ENCODE measurements around the gene GUCD1. TPM values are rescaled to one million over a fixed set of nuclear protein-coding genes. Genes with fewer than 3 reads are reported as not detected.
"Not testable (repeated sequence)": the region's sequence is repeated elsewhere in the genome, so short reads cannot be mapped to it uniquely, and the experiment has no call there.

GUCD1 gene
- total and polyA plus RNA-seq, 12 donors = 97.0 to 273 (median 168) TPM

DNA sequence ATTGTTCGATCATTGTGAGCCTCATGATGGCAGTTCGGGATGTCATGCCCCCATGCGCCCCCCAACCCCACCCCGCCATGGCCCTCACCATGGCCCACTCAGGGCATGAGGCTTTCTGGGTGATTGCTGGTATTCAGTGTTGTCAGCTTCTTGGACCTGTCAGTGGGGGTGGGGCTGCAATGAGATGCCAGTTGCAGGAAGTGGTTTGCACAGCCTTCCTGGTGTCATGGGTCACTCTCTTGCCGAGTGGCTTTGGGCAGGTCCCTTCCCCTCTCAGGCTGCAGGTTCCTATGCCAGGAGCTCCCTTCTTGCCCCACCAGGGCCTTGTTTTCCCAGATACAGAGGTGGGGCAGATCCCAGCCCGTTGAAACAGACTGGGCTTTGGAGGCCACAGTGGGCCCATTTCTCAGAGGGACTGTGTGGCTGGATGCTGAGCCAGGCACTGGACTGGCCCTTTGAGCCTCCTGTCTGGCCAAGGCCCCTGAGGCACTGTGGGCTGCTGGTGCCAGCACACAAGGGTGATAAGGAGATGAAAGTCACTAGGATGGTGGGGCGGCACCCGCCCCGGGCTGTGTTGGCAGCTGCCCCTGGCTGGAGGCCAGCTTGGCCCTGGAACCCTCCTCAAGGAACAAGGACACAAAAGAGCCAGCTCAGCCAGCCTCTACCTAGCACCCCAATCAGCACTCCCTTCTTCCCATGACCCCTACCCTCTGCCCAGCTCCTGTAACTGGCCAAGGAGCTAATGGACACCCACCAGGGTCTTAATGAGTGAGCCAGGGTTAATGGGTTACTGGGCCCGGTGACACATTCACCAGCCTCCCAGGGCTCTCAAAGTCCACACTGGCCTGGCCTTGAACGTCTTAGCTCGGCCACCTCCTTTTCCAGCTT lies 46.5 kb upstream of the GUCD1 start:
- no peaks in the 10 kb centered on the region for H3K36me3 ChIP-seq
- peak; percentile 67 to 91 (median 82) for ATAC-seq
- intact Hi-C loops (cut with DNase I) = no loop called here
- H3K4me3 ChIP-seq = no peak overlapping the region
- H3K9me3 ChIP-seq = no peaks in the 10 kb centered on the region
- H3K27me3 ChIP-seq = no peaks in the 10 kb centered on the region
- 66 to 73% methylated on average over 12 of the region's 12 CpGs for WGBS, 2 donors
- DNase-seq = peak in 1 of 2 donors; percentile 80
- TF ChIP-seq, protein P1, sequence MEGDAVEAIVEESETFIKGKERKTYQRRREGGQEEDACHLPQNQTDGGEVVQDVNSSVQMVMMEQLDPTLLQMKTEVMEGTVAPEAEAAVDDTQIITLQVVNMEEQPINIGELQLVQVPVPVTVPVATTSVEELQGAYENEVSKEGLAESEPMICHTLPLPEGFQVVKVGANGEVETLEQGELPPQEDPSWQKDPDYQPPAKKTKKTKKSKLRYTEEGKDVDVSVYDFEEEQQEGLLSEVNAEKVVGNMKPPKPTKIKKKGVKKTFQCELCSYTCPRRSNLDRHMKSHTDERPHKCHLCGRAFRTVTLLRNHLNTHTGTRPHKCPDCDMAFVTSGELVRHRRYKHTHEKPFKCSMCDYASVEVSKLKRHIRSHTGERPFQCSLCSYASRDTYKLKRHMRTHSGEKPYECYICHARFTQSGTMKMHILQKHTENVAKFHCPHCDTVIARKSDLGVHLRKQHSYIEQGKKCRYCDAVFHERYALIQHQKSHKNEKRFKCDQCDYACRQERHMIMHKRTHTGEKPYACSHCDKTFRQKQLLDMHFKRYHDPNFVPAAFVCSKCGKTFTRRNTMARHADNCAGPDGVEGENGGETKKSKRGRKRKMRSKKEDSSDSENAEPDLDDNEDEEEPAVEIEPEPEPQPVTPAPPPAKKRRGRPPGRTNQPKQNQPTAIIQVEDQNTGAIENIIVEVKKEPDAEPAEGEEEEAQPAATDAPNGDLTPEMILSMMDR (IDR thresholded peaks at IDR 0.05) = no peak
- peaks cover 0 to 25% (median 8%) of the 10 kb centered on the region in 9 donors for H3K4me1 ChIP-seq
- peak overlapping the region in 1 of 10 donors; percentile 27 for H3K27ac ChIP-seq

DNA sequence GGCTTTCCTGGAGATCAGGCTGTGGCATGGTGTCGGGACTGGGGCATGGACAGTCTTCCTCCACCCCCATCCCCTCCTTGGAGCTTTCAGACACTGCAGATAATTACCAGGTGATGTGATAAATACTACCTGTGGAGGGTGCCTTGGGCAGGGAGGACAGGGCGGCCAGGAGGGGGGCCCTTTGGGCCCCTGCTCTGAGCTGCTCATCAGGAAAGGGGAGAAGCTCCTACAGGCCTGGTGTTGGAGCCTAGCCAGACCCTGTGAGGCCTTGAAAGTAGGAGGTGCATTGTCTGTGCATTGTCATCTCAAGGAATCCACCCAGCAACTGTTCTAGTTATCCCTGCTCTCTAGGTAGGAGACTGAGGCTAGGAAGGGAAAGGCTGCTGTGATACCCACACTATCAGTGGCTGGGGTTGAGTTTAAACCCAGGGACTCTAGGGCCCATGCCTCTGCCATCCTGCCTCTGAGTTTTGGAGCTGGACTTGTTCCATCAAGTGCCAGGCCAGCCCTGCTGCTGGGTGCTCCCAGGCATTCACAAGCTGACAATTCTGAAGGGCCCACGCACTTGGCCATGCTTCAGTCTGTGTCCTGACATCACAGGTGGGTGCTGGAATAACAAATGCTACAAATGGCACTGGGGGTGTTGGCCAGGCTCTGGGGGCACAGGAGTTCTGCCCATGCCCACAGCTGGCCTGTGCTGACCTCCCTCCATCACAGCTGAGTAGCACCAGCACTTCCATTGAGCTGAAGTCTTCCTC lies 45.2 kb upstream of the GUCD1 start:
- ATAC-seq; H3K36me3 ChIP-seq; H3K4me3 ChIP-seq; H3K27ac ChIP-seq; H3K27me3 ChIP-seq; H3K9me3 ChIP-seq; DNase-seq; intact Hi-C loops (cut with DNase I): not testable (repeated sequence)
- H3K4me1 ChIP-seq = peaks cover 0 to 25% (median 8%) of the 10 kb centered on the region in 9 donors
- WGBS, 2 donors = 88 to 89% methylated on average over 3 of the region's 3 CpGs

DNA sequence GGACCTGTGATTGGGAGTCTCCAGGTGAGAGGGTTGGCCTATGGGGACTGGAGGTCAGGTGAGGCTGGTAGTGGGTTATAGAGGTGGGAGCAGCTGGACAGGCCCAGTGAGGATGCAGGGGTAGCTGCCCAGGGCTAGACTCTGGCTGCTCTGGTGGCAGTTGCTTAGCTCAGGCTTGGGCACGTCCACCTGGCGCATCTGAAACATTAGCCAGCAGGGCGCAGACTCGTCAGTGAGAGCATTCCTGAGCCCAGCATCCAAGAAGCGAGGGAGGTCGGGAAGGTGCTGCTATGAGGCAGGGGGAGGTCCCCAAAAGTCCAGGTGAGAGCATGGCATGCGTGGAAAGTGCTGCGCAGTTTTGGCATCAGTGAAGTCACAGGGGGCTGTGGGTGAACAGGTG lies 44.6 kb upstream of the GUCD1 start:
- Histone ChIP-seq H3K27ac (no peak overlapping the region), H3K4me1 (peaks cover 0 to 25% (median 8%) of the 10 kb centered on the region in 9 donors), H3K27me3 (no peaks in the 10 kb centered on the region), H3K9me3 (no peaks in the 10 kb centered on the region), H3K4me3 (no peak overlapping the region), H3K36me3 (no peaks in the 10 kb centered on the region)
- ATAC-seq = no peak
- intact Hi-C loops (cut with DNase I) = no loop called here
- WGBS, 2 donors = 82 to 92% methylated on average over 8 of the region's 8 CpGs
- no peak for DNase-seq
- TF ChIP-seq, protein P1 (IDR thresholded peaks at IDR 0.05) = no peak

DNA sequence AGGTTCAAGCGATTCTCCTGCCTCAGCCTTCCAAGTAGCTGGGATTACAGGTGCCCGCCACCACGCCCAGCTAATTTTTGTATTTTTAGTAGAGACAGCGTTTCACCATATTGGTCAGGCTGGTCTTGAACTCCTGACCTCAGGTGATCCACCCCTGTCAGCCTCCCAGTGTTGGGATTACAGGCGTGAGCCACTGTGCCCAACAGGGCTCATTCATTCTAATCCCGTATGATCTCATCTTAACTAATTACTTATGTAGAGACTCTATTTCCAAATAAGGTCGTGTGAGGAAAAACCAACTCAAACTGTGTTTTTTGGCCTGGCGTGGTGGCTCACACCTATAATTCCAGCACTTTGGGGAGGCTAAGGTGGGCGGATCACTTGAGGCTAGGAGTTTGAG lies 42.1 kb upstream of the GUCD1 start:
- WGBS, 2 donors = 88 to 96% methylated on average over 9 of the region's 9 CpGs
- intact Hi-C loops (cut with DNase I); H3K9me3 ChIP-seq; H3K4me3 ChIP-seq; H3K36me3 ChIP-seq; H3K27me3 ChIP-seq; ATAC-seq; DNase-seq; H3K27ac ChIP-seq: not testable (repeated sequence)
- H3K4me1 ChIP-seq = peaks cover 0 to 21% (median 12%) of the 10 kb centered on the region in 9 donors

DNA sequence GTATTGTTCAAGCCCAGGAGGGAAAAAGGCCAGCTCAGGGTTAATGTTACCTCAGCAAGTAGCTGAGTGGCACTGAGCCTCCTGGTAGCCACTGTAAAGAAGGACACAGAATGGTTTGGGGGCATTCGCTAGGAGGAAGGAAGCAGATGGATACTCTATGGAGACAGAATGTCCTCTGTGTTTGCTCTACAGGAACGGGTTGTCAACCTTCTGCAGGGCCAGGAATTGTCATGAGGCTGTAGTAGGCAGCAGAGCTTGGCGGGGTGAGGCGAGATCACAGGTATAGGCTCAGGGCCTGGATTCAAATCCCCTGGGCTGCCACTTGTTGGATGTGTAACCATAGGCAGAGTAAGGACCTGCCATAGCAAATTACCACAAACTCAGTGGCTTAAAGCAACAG lies 40.9 kb upstream of the GUCD1 start:
- TF ChIP-seq, protein P1 (IDR thresholded peaks at IDR 0.05) = no peak
- DNase-seq = no peak
- H3K4me1 ChIP-seq = peaks cover 0 to 18% (median 9%) of the 10 kb centered on the region in 9 donors
- 89 to 95% methylated on average over 4 of the region's 4 CpGs for WGBS, 2 donors
- no peak overlapping the region for H3K4me3 ChIP-seq
- intact Hi-C loops (cut with DNase I) = no loop called here
- H3K9me3 ChIP-seq = no peaks in the 10 kb centered on the region
- H3K27ac ChIP-seq = no peak overlapping the region
- no peak for ATAC-seq
- H3K36me3 ChIP-seq = no peaks in the 10 kb centered on the region
- no peaks in the 10 kb centered on the region for H3K27me3 ChIP-seq

Measured in heart right ventricle (tissue), 16 donors.